SK-N-SH (cell line): ENCODE results near the gene SANBR. TPM values are rescaled to one million over a fixed set of nuclear protein-coding genes. Genes with fewer than 3 reads are reported as not detected.
"Not testable (repeated sequence)": the region's sequence is repeated elsewhere in the genome, so short reads cannot be mapped to it uniquely, and the experiment has no call there.

Experiments
- CTCF ChIA-PET: fragments of 300-600, 350-600 bp; formaldehyde crosslinking; extraction: SDS; loops from one replicate; lab custom pipeline; 2021; lab: Yijun Ruan, JAX
- POLR2A ChIA-PET: fragments of 350-600 bp; sonication (Branson Sonifier 250); formaldehyde crosslinking; extraction: SDS; loops from one replicate; lab custom pipeline; 2020; ENCODE audit warnings: antibody characterized with exemption, inconsistent platforms; lab: Yijun Ruan, JAX
- DNase-seq: peaks from one replicate; pipeline ENCODE4 v3.0.0; 2012
- H2AFZ ChIP-seq: fragments of 200-600 bp; sonication (generic); 2 replicates; pipeline ENCODE4 v1.8.1; 2016; ENCODE audit warnings: antibody characterized with exemption, mild to moderate bottlenecking, low read depth
- H3F3A ChIP-seq: fragments of 200-600 bp; sonication (generic); replicated peaks from 2 replicates; pipeline ENCODE3; 2016; ENCODE audit warnings: antibody characterized with exemption, mild to moderate bottlenecking; ENCODE audit not compliant: insufficient read depth
- H3K27ac ChIP-seq, 2 experiments: fragments of 200-500 bp in 1 of 2; fragments of 200-600 bp in 1 of 2; sonication (Bioruptor generic) in 1 of 2; sonication (generic), shearing (Covaris generic) in 1 of 2; 2 replicates each; pipeline versions ENCODE4 v1.5.1 to v1.6.1; 2014 to 2016; ENCODE audit warnings: low read depth in 2 of 2, inconsistent platforms in 1 of 2, low read length in 1 of 2, mild to moderate bottlenecking in 1 of 2, mixed read lengths in 1 of 2
- H3K27me3 ChIP-seq: fragments of 200-600 bp; sonication (generic), shearing (Covaris generic); 2 replicates; pipeline ENCODE4 v1.6.1; 2016; ENCODE audit warnings: mixed run types; ENCODE audit not compliant: insufficient read depth
- H3K36me3 ChIP-seq, 2 experiments: fragments of 200-500 bp in 1 of 2; fragments of 200-600 bp in 1 of 2; sonication (Bioruptor generic) in 1 of 2; sonication (generic) in 1 of 2; replicated peaks in 1 of 2; 2 replicates each; pipeline versions ENCODE3 to v1.5.1; 2014 to 2016; ENCODE audit warnings: low read length in 1 of 2, mild to moderate bottlenecking in 1 of 2; ENCODE audit not compliant: insufficient read depth in 2 of 2, control insufficient read depth in 1 of 2
- H3K4me1 ChIP-seq, 2 experiments: fragments of 200-500 bp in 1 of 2; fragments of 200-600 bp in 1 of 2; sonication (Bioruptor generic) in 1 of 2; sonication (generic), shearing (Covaris generic) in 1 of 2; 2 replicates each; pipeline versions ENCODE4 v1.5.1 to v1.6.1; 2014 to 2016; ENCODE audit warnings: low read depth in 1 of 2, low read length in 1 of 2, mixed run types in 1 of 2; ENCODE audit not compliant: insufficient read depth in 2 of 2, control insufficient read depth in 1 of 2
- H3K4me2 ChIP-seq: fragments of 200-600 bp; sonication (generic), shearing (Covaris generic); 2 replicates; pipeline ENCODE4 v1.6.1; 2017; ENCODE audit warnings: mixed run types
- H3K4me3 ChIP-seq, 2 experiments: fragments of 200-500 bp in 1 of 2; fragments of 200-600 bp in 1 of 2; sonication (Bioruptor generic) in 1 of 2; sonication (generic), shearing (Covaris generic) in 1 of 2; 2 replicates each; pipeline versions ENCODE4 v1.5.1 to v1.8.1; 2014 to 2016; ENCODE audit warnings: low read depth in 2 of 2, inconsistent platforms in 1 of 2, low read length in 1 of 2, mild to moderate bottlenecking in 1 of 2, mixed read lengths in 1 of 2, moderate library complexity in 1 of 2
- H3K79me2 ChIP-seq: fragments of 200-600 bp; sonication (generic); 2 replicates; pipeline ENCODE4 v1.8.1; 2017; ENCODE audit warnings: mild to moderate bottlenecking; ENCODE audit not compliant: insufficient read depth
- H3K9ac ChIP-seq: fragments of 200-600 bp; sonication (generic); 2 replicates; pipeline ENCODE4 v1.6.1; 2017; ENCODE audit warnings: mixed run types
- H3K9me2 ChIP-seq: fragments of 200-600 bp; sonication (generic); 2 replicates; pipeline ENCODE4 v1.6.1; 2017; ENCODE audit warnings: mixed run types
- H3K9me3 ChIP-seq: fragments of 200-600 bp; sonication (generic); 2 replicates; pipeline ENCODE4 v1.6.1; 2017; ENCODE audit warnings: mixed run types, mild to moderate bottlenecking, moderate library complexity
- H4K20me1 ChIP-seq: fragments of 200-600 bp; sonication (generic); 2 replicates; pipeline ENCODE4 v1.6.1; 2017; ENCODE audit warnings: mild to moderate bottlenecking, mixed run types; ENCODE audit not compliant: insufficient read depth
- CHD2 ChIP-seq: fragments of 150-350 bp; IDR thresholded peaks from 2 replicates; pipeline ENCODE4 v1.6.1; 2018; ENCODE audit warnings: low read length; ENCODE audit not compliant: partially characterized antibody
- ELF1 ChIP-seq: IDR thresholded peaks from 2 replicates; pipeline ENCODE4 v1.4.0; 2012
- FOSL2 ChIP-seq: IDR thresholded peaks from 2 replicates; pipeline ENCODE4 v1.4.0; 2012; ENCODE audit warnings: low read depth, mild to moderate bottlenecking, moderate library complexity, borderline replicate concordance
- GATA2 ChIP-seq: sonication (generic); formaldehyde crosslinking; IDR thresholded peaks from 2 replicates; pipeline ENCODE4 v1.5.0; 2020; ENCODE audit warnings: mild to moderate bottlenecking, missing genetic modification reagents
- NFIC ChIP-seq: IDR thresholded peaks from 2 replicates; pipeline ENCODE4 v1.4.0; 2012; ENCODE audit warnings: borderline replicate concordance
- POLR2AphosphoS5 ChIP-seq: IDR thresholded peaks from 2 replicates; pipeline ENCODE4 v1.6.1; 2012; ENCODE audit warnings: low read depth, low read length
- RAD21 ChIP-seq: IDR thresholded peaks from 2 replicates; pipeline ENCODE4 v1.6.1; 2012; ENCODE audit warnings: mild to moderate bottlenecking, low read length
- RCOR1 ChIP-seq: fragments of 150-350 bp; IDR thresholded peaks from 2 replicates; pipeline ENCODE4 v1.6.1; 2017; ENCODE audit warnings: antibody characterized with exemption, low read length
- RXRA ChIP-seq: IDR thresholded peaks from 2 replicates; pipeline ENCODE4 v1.4.0; 2012; ENCODE audit warnings: low read depth, mild to moderate bottlenecking, borderline replicate concordance
- TAF1 ChIP-seq: IDR thresholded peaks from 2 replicates; pipeline ENCODE4 v1.6.1; 2012; ENCODE audit warnings: low read depth, mild to moderate bottlenecking, low read length, moderate library complexity, borderline replicate concordance
- YY1 ChIP-seq: IDR thresholded peaks from 2 replicates; pipeline ENCODE4 v1.4.0; 2012; ENCODE audit warnings: low read depth, mild to moderate bottlenecking
- WGBS: methylation state at CpG from one replicate; pipeline ENCODE4 v1.1.6; 2017; ENCODE audit warnings: low lambda C conversion rate; 5-methylcytosine and 5-hydroxymethylcytosine counted together
- polyA plus RNA-seq, 3 experiments: library from polyadenylated mRNA; depleted of rRNA; stranded (reverse); fragments of >200 nt; gene quantifications; 2 replicates each; pipeline ENCODE4 v1.2.3, GENCODE V29; 2012
- TF ChIP-seq, protein P1 (sequence below): fragments of 150-350 bp; IDR thresholded peaks from 2 replicates; pipeline ENCODE4 v1.6.1; 2016; ENCODE audit warnings: mild to moderate bottlenecking, low read depth, low read length
- TF ChIP-seq, protein P2 (sequence below): IDR thresholded peaks from 2 replicates; pipeline ENCODE4 v1.6.1; 2012; ENCODE audit warnings: mild to moderate bottlenecking, low read depth, low read length, moderate library complexity

The SANBR gene
- polyA plus RNA-seq, 1 of the 3 experiments (the other 2 are of a cell fraction) = 4.3 TPM

DNA sequence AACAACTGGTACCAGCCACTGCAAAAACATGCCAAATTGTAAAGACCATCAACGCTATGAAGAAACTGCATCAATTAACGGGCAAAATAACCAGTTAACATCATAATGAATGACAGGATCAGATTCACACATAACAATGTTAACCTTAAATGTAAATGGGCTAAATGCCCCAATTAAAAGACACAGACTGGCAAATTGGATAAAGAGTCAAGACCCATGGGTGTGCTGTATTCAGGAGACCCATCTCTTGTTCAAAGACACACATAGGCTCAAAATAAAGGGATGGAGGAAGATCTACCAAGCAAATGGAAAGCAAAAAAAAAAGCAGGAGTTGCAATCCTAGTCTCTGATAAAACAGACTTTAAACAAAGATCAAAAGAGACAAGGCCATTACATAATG, 29.0 kb upstream of the SANBR start:
- H3K4me3 ChIP-seq = not testable (repeated sequence)
- 98% methylated on average over 2 of the region's 2 CpGs for WGBS

DNA sequence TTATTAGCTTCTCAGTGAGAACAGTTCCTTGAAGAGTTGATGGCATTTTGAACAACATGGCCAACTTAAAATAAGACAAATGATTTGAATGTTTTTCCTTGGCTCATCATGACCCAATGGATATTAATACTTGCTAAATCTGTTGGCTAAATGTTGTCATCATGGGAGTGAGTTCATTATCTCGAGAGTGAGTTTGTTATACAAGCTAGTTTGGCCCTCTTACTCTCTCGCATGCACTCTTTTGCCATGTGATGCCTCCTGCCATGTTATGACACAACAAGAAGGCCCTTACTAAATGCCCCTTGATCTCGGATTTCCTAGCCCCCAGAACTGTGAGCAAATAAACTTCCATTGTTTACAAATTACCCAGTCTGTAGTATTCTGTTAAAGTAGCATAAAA, 22.9 kb upstream of the SANBR start:
- H3K9ac ChIP-seq = no peak overlapping the region
- no peaks in the 10 kb centered on the region for H3F3A ChIP-seq
- H3K27me3 ChIP-seq = no peaks in the 10 kb centered on the region
- H3K4me3 ChIP-seq = no peak overlapping the region
- H3K9me3 ChIP-seq = no peaks in the 10 kb centered on the region
- H3K79me2 ChIP-seq = no peaks in the 10 kb centered on the region
- H2AFZ ChIP-seq = no peak overlapping the region
- no peak overlapping the region for H3K27ac ChIP-seq
- H3K4me1 ChIP-seq = no peaks in the 10 kb centered on the region
- H3K36me3 ChIP-seq = peaks cover 16 to 17% of the 10 kb centered on the region in 2 experiments
- CTCF ChIA-PET = no interaction called here
- WGBS = 84% methylated on average over 3 of the region's 3 CpGs
- H3K9me2 ChIP-seq = no peaks in the 10 kb centered on the region; the same call in 1 of the 2 replicates
- TF ChIP-seq TAF1 (no peak), POLR2AphosphoS5 (no peak)
- no peaks in the 10 kb centered on the region for H4K20me1 ChIP-seq
- POLR2A ChIA-PET = no interaction called here
- no peak for DNase-seq
- H3K4me2 ChIP-seq = no peak overlapping the region

More for the DNA sequence above, 29.0 kb upstream of the SANBR start:
- H3K27me3 ChIP-seq, H3K79me2 ChIP-seq, H4K20me1 ChIP-seq, H2AFZ ChIP-seq, POLR2A ChIA-PET, H3K9ac ChIP-seq, DNase-seq, CTCF ChIA-PET, H3K9me2 ChIP-seq, H3K4me2 ChIP-seq, H3K4me1 ChIP-seq, H3F3A ChIP-seq, H3K9me3 ChIP-seq, H3K27ac ChIP-seq: not testable (repeated sequence)
- peaks cover 24 to 43% of the 10 kb centered on the region in 2 experiments for H3K36me3 ChIP-seq

DNA sequence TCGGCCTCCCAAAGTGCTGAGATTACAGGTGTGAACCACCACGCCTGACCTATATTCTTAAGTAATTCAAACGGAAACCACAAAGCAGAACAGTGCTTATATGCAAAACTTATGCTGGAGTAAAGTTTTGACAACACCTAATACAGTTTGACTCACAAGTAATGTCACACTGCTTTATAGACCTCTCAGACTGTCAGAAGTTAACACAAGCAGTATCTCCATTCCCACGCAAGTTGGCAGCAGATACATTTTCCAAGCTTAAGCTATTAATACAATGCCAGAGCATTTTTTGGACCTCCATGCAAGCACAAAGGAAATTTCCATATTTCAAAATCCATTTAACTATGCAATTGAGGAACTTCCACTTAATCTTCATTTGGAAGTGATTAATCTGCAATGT, 21.0 kb upstream of the SANBR start:
- no peak for DNase-seq
- no peaks in the 10 kb centered on the region for H3K4me1 ChIP-seq
- 95% methylated on average over 4 of the region's 4 CpGs for WGBS
- no peak overlapping the region for H3K4me3 ChIP-seq
- ChIA-PET POLR2A (no interaction called here), CTCF (no interaction called here)
- peaks cover 31 to 35% of the 10 kb centered on the region in 2 experiments for H3K36me3 ChIP-seq
- H4K20me1 ChIP-seq = no peaks in the 10 kb centered on the region
- H3K79me2 ChIP-seq = no peaks in the 10 kb centered on the region
- H3K27ac ChIP-seq = no peak overlapping the region
- H3K4me2 ChIP-seq = no peak overlapping the region
- H3K9me2 ChIP-seq = no peaks in the 10 kb centered on the region; the same call in 1 of the 2 replicates
- no peaks in the 10 kb centered on the region; the same call in 1 of the 2 replicates for H3K9me3 ChIP-seq
- peaks cover 8% of the 10 kb centered on the region for H3F3A ChIP-seq
- H3K27me3 ChIP-seq = no peaks in the 10 kb centered on the region
- H3K9ac ChIP-seq = no peak overlapping the region
- H2AFZ ChIP-seq = no peak overlapping the region
- TF ChIP-seq FOSL2 = no peak
- TF ChIP-seq CHD2 = no peak
- TF ChIP-seq YY1 = no peak
- TF ChIP-seq GATA2 (CRISPR knock-in tag) = no peak
- TF ChIP-seq, protein P1, sequence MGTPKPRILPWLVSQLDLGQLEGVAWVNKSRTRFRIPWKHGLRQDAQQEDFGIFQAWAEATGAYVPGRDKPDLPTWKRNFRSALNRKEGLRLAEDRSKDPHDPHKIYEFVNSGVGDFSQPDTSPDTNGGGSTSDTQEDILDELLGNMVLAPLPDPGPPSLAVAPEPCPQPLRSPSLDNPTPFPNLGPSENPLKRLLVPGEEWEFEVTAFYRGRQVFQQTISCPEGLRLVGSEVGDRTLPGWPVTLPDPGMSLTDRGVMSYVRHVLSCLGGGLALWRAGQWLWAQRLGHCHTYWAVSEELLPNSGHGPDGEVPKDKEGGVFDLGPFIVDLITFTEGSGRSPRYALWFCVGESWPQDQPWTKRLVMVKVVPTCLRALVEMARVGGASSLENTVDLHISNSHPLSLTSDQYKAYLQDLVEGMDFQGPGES = no peak
- TF ChIP-seq RXRA = no peak
- no peak for TF ChIP-seq NFIC
- TF ChIP-seq ELF1 = no peak
- TF ChIP-seq RCOR1 = no peak
- TF ChIP-seq RAD21 = no peak
- TF ChIP-seq, protein P2, sequence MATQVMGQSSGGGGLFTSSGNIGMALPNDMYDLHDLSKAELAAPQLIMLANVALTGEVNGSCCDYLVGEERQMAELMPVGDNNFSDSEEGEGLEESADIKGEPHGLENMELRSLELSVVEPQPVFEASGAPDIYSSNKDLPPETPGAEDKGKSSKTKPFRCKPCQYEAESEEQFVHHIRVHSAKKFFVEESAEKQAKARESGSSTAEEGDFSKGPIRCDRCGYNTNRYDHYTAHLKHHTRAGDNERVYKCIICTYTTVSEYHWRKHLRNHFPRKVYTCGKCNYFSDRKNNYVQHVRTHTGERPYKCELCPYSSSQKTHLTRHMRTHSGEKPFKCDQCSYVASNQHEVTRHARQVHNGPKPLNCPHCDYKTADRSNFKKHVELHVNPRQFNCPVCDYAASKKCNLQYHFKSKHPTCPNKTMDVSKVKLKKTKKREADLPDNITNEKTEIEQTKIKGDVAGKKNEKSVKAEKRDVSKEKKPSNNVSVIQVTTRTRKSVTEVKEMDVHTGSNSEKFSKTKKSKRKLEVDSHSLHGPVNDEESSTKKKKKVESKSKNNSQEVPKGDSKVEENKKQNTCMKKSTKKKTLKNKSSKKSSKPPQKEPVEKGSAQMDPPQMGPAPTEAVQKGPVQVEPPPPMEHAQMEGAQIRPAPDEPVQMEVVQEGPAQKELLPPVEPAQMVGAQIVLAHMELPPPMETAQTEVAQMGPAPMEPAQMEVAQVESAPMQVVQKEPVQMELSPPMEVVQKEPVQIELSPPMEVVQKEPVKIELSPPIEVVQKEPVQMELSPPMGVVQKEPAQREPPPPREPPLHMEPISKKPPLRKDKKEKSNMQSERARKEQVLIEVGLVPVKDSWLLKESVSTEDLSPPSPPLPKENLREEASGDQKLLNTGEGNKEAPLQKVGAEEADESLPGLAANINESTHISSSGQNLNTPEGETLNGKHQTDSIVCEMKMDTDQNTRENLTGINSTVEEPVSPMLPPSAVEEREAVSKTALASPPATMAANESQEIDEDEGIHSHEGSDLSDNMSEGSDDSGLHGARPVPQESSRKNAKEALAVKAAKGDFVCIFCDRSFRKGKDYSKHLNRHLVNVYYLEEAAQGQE = no peak
